Measurements from ENCODE around the gene ASPSCR1. TPM values are rescaled to one million over a fixed set of nuclear protein-coding genes. Genes with fewer than 3 reads are reported as not detected.

ASPSCR1 gene
- total and polyA plus RNA-seq, 2 donors (not counting 1 experiment from before 2014, with no cell fraction given), result 6.3 to 35.7 TPM

GRCh38 chr17:82022981-82023446 lies 45.6 kb downstream of the ASPSCR1 start, which contains the start of gene LRRC45:
Gene LRRC45, plus strand, starts transcription at chr17:82023305. Its CDS starts 339 bp downstream, at chr17:82023644.
- H3K27me3 ChIP-seq (ENCODE audit: control insufficient read depth, insufficient read depth, low read length), result no peaks in the 10 kb centered on the region
- H4K20me1 ChIP-seq (ENCODE audit: control insufficient read depth, extremely low read depth, insufficient read depth, low read length), result no peaks in the 10 kb centered on the region
- H3K36me3 ChIP-seq (ENCODE audit: control insufficient read depth, insufficient read depth, low read length), result peaks cover 2% of the 10 kb centered on the region
- H3K4me2 ChIP-seq (ENCODE audit: extremely low read depth, insufficient read depth, low read length), result peak within 1 kb of the TSS; percentile 93
- no peaks in the 10 kb centered on the region for H3K9me3 ChIP-seq (ENCODE audit: control insufficient read depth, insufficient read depth, low read depth, low read length)
- peak within 1 kb of the TSS; percentile 68 for H3K27ac ChIP-seq (ENCODE audit: insufficient read depth, low read length)
- TF ChIP-seq EZH2 (IDR thresholded peaks at IDR 0.05; ENCODE audit: low read length, missing control alignments) (no peak), CTCF (conservative IDR thresholded peaks at IDR 0.05 in 1 of 2, IDR thresholded peaks at IDR 0.05 in 1 of 2; ENCODE audit: low read depth in 1 of 2, low read length in 2 of 2) (no peak)
- DNase-seq (ENCODE audit: low read depth in 2 of 2), result peak; percentile 99 to 100
- H2AFZ ChIP-seq (ENCODE audit: low read length), result peak within 1 kb of the TSS; percentile 71
- H3K4me3 ChIP-seq (replicated peaks in 1 of 4; ENCODE audit: control extremely low read depth in 1 of 4, insufficient read depth in 1 of 4, low read depth in 3 of 4, low read length in 4 of 4), result peak within 1 kb of the TSS; percentile 62 to 94 (median 80)
- peak within 1 kb of the TSS; percentile 74 for H3K9ac ChIP-seq (ENCODE audit: insufficient read depth, low read length)
- H3K79me2 ChIP-seq (ENCODE audit: control insufficient read depth, insufficient read depth, low read length), result peaks cover 7% of the 10 kb centered on the region
- H3K4me1 ChIP-seq (ENCODE audit: control insufficient read depth, extremely low read depth, insufficient read depth, low read length), result peaks cover 13% of the 10 kb centered on the region

- H3K27me3 ChIP-seq (ENCODE audit: control insufficient read depth, insufficient read depth, low read length), result no peaks in the 10 kb centered on the region
- peak overlapping the region; percentile 46 for H3K9ac ChIP-seq (ENCODE audit: insufficient read depth, low read length)
- H3K4me2 ChIP-seq (ENCODE audit: extremely low read depth, insufficient read depth, low read length), result peak overlapping the region; percentile 93
- H3K4me1 ChIP-seq (ENCODE audit: control insufficient read depth, extremely low read depth, insufficient read depth, low read length), result peaks cover 13% of the 10 kb centered on the region
- no peak for TF ChIP-seq CTCF (conservative IDR thresholded peaks at IDR 0.05 in 1 of 2, IDR thresholded peaks at IDR 0.05 in 1 of 2; ENCODE audit: low read depth in 1 of 2, low read length in 2 of 2)
- TF ChIP-seq EZH2 (IDR thresholded peaks at IDR 0.05; ENCODE audit: low read length, missing control alignments), result no peak
- H3K79me2 ChIP-seq (ENCODE audit: control insufficient read depth, insufficient read depth, low read length), result peaks cover 7% of the 10 kb centered on the region
- H3K27ac ChIP-seq (ENCODE audit: insufficient read depth, low read length), result no peak overlapping the region
- no peaks in the 10 kb centered on the region for H3K9me3 ChIP-seq (ENCODE audit: control insufficient read depth, insufficient read depth, low read depth, low read length)
- peaks cover 2% of the 10 kb centered on the region for H3K36me3 ChIP-seq (ENCODE audit: control insufficient read depth, insufficient read depth, low read length)
- DNase-seq (ENCODE audit: low read depth in 2 of 2), result peak in 1 of 2 donors; percentile 16
- no peaks in the 10 kb centered on the region for H4K20me1 ChIP-seq (ENCODE audit: control insufficient read depth, extremely low read depth, insufficient read depth, low read length)
- H3K4me3 ChIP-seq (replicated peaks in 1 of 4; ENCODE audit: control extremely low read depth in 1 of 4, insufficient read depth in 1 of 4, low read depth in 3 of 4, low read length in 4 of 4), result peak overlapping the region; percentile 46 to 78 (median 72)
- peak overlapping the region; percentile 70 for H2AFZ ChIP-seq (ENCODE audit: low read length)
Measured at GRCh38 chr17:82023447-82024241, 46.2 kb downstream of the ASPSCR1 start.

- no peak for DNase-seq (ENCODE audit: low read depth in 2 of 2)
- no peak for TF ChIP-seq EZH2 (IDR thresholded peaks at IDR 0.05; ENCODE audit: low read length, missing control alignments)
- no peak for TF ChIP-seq CTCF (conservative IDR thresholded peaks at IDR 0.05 in 1 of 2, IDR thresholded peaks at IDR 0.05 in 1 of 2; ENCODE audit: low read depth in 1 of 2, low read length in 2 of 2)
- peaks cover 7% of the 10 kb centered on the region for H3K79me2 ChIP-seq (ENCODE audit: control insufficient read depth, insufficient read depth, low read length)
- H3K4me2 ChIP-seq (ENCODE audit: extremely low read depth, insufficient read depth, low read length), result no peak overlapping the region
- no peaks in the 10 kb centered on the region for H4K20me1 ChIP-seq (ENCODE audit: control insufficient read depth, extremely low read depth, insufficient read depth, low read length)
- H3K27me3 ChIP-seq (ENCODE audit: control insufficient read depth, insufficient read depth, low read length), result no peaks in the 10 kb centered on the region
- no peaks in the 10 kb centered on the region for H3K9me3 ChIP-seq (ENCODE audit: control insufficient read depth, insufficient read depth, low read depth, low read length)
- H3K9ac ChIP-seq (ENCODE audit: insufficient read depth, low read length), result no peak overlapping the region
- no peak overlapping the region for H3K27ac ChIP-seq (ENCODE audit: insufficient read depth, low read length)
- no peaks in the 10 kb centered on the region for H3K36me3 ChIP-seq (ENCODE audit: control insufficient read depth, insufficient read depth, low read length)
- H3K4me3 ChIP-seq (replicated peaks in 1 of 4; ENCODE audit: control extremely low read depth in 1 of 4, insufficient read depth in 1 of 4, low read depth in 3 of 4, low read length in 4 of 4), result no peak overlapping the region
- peaks cover 13% of the 10 kb centered on the region for H3K4me1 ChIP-seq (ENCODE audit: control insufficient read depth, extremely low read depth, insufficient read depth, low read length)
- H2AFZ ChIP-seq (ENCODE audit: low read length), result no peak overlapping the region
Measured at GRCh38 chr17:82024859-82025258, 47.4 kb downstream of the ASPSCR1 start.
